GM19193 (cell line): ENCODE results near the gene ERC1.

Source experiments
- POLR2A ChIP-seq: IDR thresholded peaks from 4 replicates; pipeline ENCODE4 v1.6.1; 2011; ENCODE audit not compliant: insufficient read depth, insufficient read length; ENCODE audit errors: extremely low read depth

ERC1 gene

DNA sequence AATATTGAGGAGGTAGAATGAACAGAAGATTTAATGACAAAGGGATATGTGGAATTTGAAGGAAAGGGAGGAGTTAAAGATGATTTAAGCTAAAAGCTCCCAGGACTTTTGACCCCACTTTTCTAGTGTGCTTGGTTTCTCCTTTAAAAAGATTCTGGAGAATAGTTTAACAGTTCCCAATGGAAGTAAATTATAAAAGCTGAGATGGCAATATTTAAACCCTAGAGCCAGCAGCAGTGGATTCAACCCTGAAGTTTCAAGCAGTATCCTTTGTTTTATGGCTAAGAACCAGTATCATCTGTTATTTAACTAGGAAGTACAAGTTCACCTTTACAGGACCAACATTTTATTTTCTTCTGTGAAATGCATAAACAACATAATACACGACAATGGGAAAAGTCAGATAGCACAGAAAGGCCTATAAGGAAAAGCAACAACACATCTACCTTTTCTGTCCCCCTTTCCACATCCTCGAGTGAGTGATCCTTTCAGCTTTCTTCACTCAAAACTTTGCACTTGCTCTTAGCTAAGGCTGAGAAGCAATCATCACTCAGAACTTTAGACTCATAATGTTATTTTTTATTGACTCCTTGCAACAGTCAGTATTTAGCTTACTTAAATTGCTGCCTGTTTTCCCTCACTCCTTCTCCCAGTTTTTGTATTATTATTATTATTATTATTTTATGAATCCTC lies 338.9 kb downstream of the ERC1 start:
- TF ChIP-seq POLR2A: no peak

DNA sequence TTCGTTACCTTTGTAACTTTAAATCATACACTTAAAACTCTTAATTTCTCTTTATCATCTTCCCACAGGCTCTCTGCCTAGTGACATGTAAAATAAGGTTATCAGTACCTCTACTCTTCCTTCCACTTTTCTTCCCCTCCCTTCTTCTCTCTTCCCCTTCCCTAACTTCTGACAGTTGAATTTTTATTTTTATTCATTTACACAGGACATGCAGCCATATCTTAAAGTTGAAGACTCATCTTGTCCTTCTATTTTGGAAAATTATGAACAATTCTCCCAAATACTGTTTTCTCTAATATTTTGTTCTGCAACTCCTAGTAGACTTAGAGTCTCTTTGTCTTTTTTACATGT lies 339.4 kb downstream of the ERC1 start:
- TF ChIP-seq POLR2A: no peak

DNA sequence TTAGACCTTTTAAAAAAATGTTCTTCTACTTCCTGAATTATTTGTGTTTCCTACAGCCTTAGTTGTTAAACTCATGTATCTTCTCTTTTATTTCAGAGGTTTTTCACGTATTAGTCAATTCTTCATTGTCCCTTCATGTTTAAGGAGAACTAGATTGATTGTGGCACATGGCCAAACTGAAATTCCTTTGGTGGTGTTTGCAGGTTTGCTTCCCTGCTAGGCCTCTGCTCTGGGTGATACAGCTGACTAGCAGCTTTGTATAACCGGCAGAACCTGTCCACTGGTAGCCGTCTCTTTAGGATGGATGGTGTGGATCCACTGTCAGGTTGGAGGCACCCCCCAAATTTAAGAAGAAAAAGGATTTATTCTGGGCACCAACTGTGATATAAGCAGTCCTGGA lies 341.3 kb downstream of the ERC1 start:
- TF ChIP-seq POLR2A: no peak

DNA sequence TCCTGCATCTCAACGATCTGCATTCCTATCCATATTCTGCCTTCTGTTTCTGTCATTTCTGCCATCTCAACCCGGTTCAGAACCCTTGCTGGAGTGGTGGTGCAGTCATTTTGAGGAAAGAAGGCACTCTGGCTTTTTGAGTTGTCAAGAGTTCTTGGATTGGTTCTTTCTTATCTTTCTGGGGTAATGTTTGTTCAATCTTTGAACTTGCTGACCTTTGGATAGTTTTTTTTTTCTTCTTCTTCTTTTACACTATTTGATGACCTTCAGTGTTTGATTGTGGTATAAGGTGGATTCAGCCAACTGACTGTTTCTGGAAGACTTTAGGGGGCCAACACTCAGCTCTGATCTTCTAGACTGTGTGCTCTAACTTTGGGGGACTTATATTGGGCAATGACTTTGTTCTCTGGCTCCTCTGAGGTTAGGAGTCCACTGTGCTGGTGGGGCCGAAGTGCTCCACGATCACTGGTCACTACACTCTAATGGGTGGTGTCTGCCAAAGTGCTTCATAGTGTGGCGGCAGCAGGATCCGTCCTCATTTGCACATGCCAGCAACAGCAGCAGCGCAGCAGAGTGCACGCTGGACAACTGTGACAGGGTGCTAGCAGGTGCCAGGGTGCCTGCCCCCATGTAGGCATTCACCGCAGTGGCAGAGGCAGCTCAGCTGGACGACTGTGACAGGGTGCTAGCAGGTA lies 347.6 kb downstream of the ERC1 start:
- no peak for TF ChIP-seq POLR2A

DNA sequence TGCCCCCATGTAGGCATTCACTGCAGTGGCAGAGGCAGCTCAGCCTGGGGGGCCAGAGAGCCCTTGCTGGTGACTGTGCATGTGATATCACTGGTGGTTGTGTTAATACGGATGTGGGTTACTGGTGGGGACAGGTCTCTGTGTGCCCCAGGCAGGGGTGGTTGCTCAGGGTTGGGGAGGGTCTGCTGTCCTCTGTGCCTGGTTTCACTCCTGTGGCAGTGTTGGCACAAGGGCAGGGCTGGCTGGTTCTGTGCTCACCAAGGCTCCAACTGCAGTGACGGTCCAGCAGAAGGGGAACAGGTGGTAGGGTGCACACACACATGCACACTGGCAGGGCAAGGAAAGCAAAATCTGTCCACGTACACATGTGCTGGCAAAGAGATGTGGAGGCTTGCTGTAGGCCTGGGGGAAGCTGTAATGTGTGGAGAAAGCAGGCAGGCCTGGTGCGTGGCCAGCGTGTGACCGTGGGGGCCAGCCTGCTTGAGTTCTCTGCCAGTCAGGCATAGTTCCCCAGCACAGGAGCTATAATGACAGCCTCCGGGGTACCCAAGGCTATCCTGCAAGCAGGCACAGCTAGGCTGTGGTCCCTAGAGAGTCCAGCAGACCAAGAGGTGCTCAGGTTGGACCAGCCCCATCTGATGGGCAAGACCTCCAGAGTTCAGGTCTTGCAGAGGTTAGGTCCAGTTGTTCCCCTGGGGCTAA lies 348.7 kb downstream of the ERC1 start:
- no peak for TF ChIP-seq POLR2A

- no peak for TF ChIP-seq POLR2A
Observed at GRCh38 chr12:1343422-1343821, 352.4 kb downstream of the ERC1 start.

GRCh38 chr12:1344245-1344644 lies 353.2 kb downstream of the ERC1 start:
- no peak for TF ChIP-seq POLR2A

DNA sequence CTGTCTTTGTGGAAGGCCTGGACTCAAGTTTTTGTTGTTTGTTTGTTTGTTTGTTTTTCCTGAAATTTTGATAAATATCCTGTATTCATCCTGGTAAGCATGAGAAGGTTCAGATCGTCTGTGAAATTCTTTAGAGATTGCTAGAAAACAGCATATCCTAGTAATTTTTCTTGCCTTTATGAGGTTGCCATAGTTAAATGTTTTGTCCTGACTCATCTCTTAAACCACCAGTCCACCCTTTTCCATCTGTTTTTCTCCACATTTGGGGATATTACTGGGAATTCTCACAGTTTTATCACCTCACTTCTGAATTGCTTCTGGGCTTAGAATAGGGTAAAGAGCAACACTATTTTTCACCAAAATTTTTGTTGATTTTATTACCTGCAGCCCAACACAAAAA lies 355.1 kb downstream of the ERC1 start:
- TF ChIP-seq POLR2A: no peak

DNA sequence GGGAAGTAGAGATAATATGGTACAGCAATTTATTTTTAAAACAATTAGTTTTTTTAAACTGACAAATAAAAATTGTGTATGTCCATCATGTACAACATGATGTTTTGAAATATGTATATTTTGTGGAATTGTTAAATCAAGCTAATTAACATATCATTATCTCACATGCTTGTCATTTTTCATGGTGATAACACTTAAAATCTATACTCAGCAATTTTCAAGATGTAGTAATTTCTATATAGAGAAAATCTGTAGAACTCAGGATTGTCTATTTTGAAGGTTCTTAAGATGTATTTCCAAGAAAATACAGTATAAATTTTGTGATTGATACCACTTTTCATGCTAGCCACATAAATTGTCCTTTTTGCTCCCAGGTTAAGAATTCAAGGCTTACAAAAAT lies 356.3 kb downstream of the ERC1 start:
- no peak for TF ChIP-seq POLR2A

DNA sequence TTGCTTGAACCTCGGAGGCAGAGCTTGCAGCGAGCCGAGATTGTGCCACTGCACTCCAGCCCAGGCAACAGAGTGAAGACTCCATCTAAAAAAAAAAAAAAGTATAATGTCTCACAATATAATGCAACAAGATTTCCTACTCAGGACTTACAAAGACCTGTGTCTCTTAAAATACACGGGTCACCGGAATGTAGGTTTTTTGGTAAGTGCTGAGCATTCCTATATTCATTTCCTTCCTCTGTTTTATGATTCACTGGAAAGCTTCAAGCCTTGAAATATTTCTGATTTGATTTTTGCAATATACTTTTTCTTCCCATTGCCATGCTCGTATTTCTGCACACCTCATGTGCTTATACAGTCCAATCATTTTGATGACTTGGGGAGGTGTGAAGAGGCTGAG lies 357.6 kb downstream of the ERC1 start:
- TF ChIP-seq POLR2A: no peak

GRCh38 chr12:1350055-1350933 lies 359.3 kb downstream of the ERC1 start:
- no peak for TF ChIP-seq POLR2A

- no peak for TF ChIP-seq POLR2A
Observed at GRCh38 chr12:1350934-1351240, 359.9 kb downstream of the ERC1 start.

GRCh38 chr12:1351926-1352325 lies 360.9 kb downstream of the ERC1 start:
- no peak for TF ChIP-seq POLR2A

GRCh38 chr12:1353451-1353850 lies 362.4 kb downstream of the ERC1 start:
- no peak for TF ChIP-seq POLR2A

GRCh38 chr12:1355396-1355795 lies 364.4 kb downstream of the ERC1 start:
- no peak for TF ChIP-seq POLR2A
